ENCODE measurements around the gene NDUFA7.
"Not testable (repeated sequence)": the region's sequence is repeated elsewhere in the genome, so short reads cannot be mapped to it uniquely, and the experiment has no call there.

Gene NDUFA7

GRCh38 chr19:8361921-8362793 lies 41.0 kb upstream of the NDUFA7 start:
- H3K27ac ChIP-seq, result 0 out of 22 replicates have a peak overlapping the region, but pooled peaks of 1 of the 11 experiments have one; percentile 26
- no peaks in the 10 kb centered on the region for H3K9me3 ChIP-seq (replicated peaks in 1 of 11)
- peaks cover 28 to 37% (median 32%) of the 10 kb centered on the region in 10 experiments for H3K4me1 ChIP-seq
- no peak for TF ChIP-seq Cebpa-rat (IDR thresholded peaks at IDR 0.05)
- peak overlapping the region in 1 of 11 experiments; percentile 6; a peak in 1 of 22 replicates for H3K9ac ChIP-seq
- H3K27me3 ChIP-seq, result peaks cover 38 to 54% (median 53%) of the 10 kb centered on the region in 11 experiments
- peaks cover 0 to 28% (median 14%) of the 10 kb centered on the region in 11 experiments; a peak in 14 of 22 replicates for H4K20me1 ChIP-seq
- no peak overlapping the region for H3K4me3 ChIP-seq
- peak overlapping the region; percentile 12 to 78 (median 37); a peak in 17 of 22 replicates for H3K4me2 ChIP-seq
- H3K36me3 ChIP-seq, result no peaks in the 10 kb centered on the region

GRCh38 chr19:8360196-8360595 lies 39.0 kb upstream of the NDUFA7 start:
- no peak overlapping the region for H3K27ac ChIP-seq

GRCh38 chr19:8358948-8359347 lies 37.8 kb upstream of the NDUFA7 start:
- Histone ChIP-seq H3K4me3 (no peak overlapping the region), H3K36me3 (no peaks in the 10 kb centered on the region), H3K27ac (no peak overlapping the region), H3K4me2 (no peak overlapping the region), H3K9ac (no peak overlapping the region), H4K20me1 (peaks cover 0 to 4% (median 0%) of the 10 kb centered on the region in 11 experiments; a peak in 1 of 22 replicates), H3K27me3 (peaks cover 8 to 23% (median 22%) of the 10 kb centered on the region in 11 experiments; a peak in 21 of 22 replicates), H3K4me1 (peaks cover 20 to 48% (median 33%) of the 10 kb centered on the region in 10 experiments), H3K9me3 (replicated peaks in 1 of 11) (peaks cover 0 to 8% (median 0%) of the 10 kb centered on the region in 11 experiments; a peak in 5 of 22 replicates)
- TF ChIP-seq Cebpa-rat (IDR thresholded peaks at IDR 0.05), result no peak

More at GRCh38 chr19:8360196-8360595, 39.0 kb upstream of the NDUFA7 start:
- Histone ChIP-seq H4K20me1 (peaks cover 0 to 12% (median 8%) of the 10 kb centered on the region in 11 experiments; a peak in 10 of 22 replicates), H3K36me3 (no peaks in the 10 kb centered on the region), H3K27me3 (peaks cover 20 to 36% (median 35%) of the 10 kb centered on the region in 11 experiments), H3K9me3 (replicated peaks in 1 of 11) (peaks cover 0 to 8% (median 0%) of the 10 kb centered on the region in 11 experiments; a peak in 5 of 22 replicates), H3K4me3 (no peak overlapping the region), H3K4me2 (no peak overlapping the region), H3K9ac (no peak overlapping the region), H3K4me1 (peaks cover 26 to 48% (median 34%) of the 10 kb centered on the region in 10 experiments)
- no peak for TF ChIP-seq Cebpa-rat (IDR thresholded peaks at IDR 0.05)

- Histone ChIP-seq H3K27me3 (peaks cover 0 to 7% (median 5%) of the 10 kb centered on the region in 11 experiments; a peak in 14 of 22 replicates), H3K9me3 (replicated peaks in 1 of 11) (peaks cover 0 to 8% (median 0%) of the 10 kb centered on the region in 11 experiments; a peak in 5 of 22 replicates), H3K4me3 (no peak overlapping the region), H3K27ac (no peak overlapping the region), H3K4me2 (no peak overlapping the region), H3K36me3 (no peaks in the 10 kb centered on the region), H4K20me1 (0 out of 22 replicates have a peak, but pooled peaks cover 0 to 2% (median 0%) of the 10 kb centered on the region in 11 experiments), H3K9ac (no peak overlapping the region), H3K4me1 (peaks cover 5 to 50% (median 27%) of the 10 kb centered on the region in 10 experiments; a peak in 18 of 20 replicates)
- no peak for TF ChIP-seq Cebpa-rat (IDR thresholded peaks at IDR 0.05)
Observed at GRCh38 chr19:8357007-8357521, 35.9 kb upstream of the NDUFA7 start.

- H4K20me1 ChIP-seq, result no peaks in the 10 kb centered on the region
- H3K27ac ChIP-seq, result no peak overlapping the region
- TF ChIP-seq Cebpa-rat (IDR thresholded peaks at IDR 0.05), result no peak
- peaks cover 0 to 8% (median 0%) of the 10 kb centered on the region in 11 experiments; a peak in 5 of 22 replicates for H3K9me3 ChIP-seq (replicated peaks in 1 of 11)
- peaks cover 0 to 44% (median 23%) of the 10 kb centered on the region in 10 experiments; a peak in 17 of 20 replicates for H3K4me1 ChIP-seq
- H3K9ac ChIP-seq, result 0 out of 22 replicates have a peak overlapping the region, but pooled peaks of 3 of the 11 experiments have one; percentile 2 to 16 (median 13)
- peaks cover 0 to 3% (median 0%) of the 10 kb centered on the region in 11 experiments; a peak in 3 of 22 replicates for H3K27me3 ChIP-seq
- no peaks in the 10 kb centered on the region for H3K36me3 ChIP-seq
- peak overlapping the region in 6 of 11 experiments; percentile 11 to 70 (median 48); a peak in 11 of 22 replicates for H3K4me2 ChIP-seq
- no peak overlapping the region for H3K4me3 ChIP-seq
Observed at GRCh38 chr19:8355631-8356402, 34.6 kb upstream of the NDUFA7 start.

GRCh38 chr19:8352845-8353244 lies 31.7 kb upstream of the NDUFA7 start:
- not testable (repeated sequence) for H3K4me3 ChIP-seq; H3K36me3 ChIP-seq; H4K20me1 ChIP-seq; H3K27me3 ChIP-seq; H3K9ac ChIP-seq; H3K27ac ChIP-seq; H3K9me3 ChIP-seq (replicated peaks in 1 of 11)
- peak overlapping the region in 6 of 11 experiments; percentile 3 to 57 (median 32); a peak in 7 of 22 replicates for H3K4me2 ChIP-seq
- H3K4me1 ChIP-seq, result peaks cover 16 to 51% (median 35%) of the 10 kb centered on the region in 10 experiments

GRCh38 chr19:8352134-8352827 lies 31.1 kb upstream of the NDUFA7 start:
- Histone ChIP-seq H3K9me3 (replicated peaks in 1 of 11) (peaks cover 0 to 8% (median 0%) of the 10 kb centered on the region in 11 experiments; a peak in 5 of 22 replicates), H3K4me3 (no peak overlapping the region), H3K4me1 (peaks cover 21 to 54% (median 39%) of the 10 kb centered on the region in 10 experiments), H3K4me2 (peak overlapping the region in 10 of 11 experiments; percentile 1 to 41 (median 22); a peak in 10 of 22 replicates), H3K27me3 (peaks cover 0 to 3% (median 0%) of the 10 kb centered on the region in 11 experiments; a peak in 3 of 22 replicates), H3K9ac (no peak overlapping the region), H3K27ac (no peak overlapping the region), H3K36me3 (no peaks in the 10 kb centered on the region), H4K20me1 (no peaks in the 10 kb centered on the region)
- no peak for TF ChIP-seq Cebpa-rat (IDR thresholded peaks at IDR 0.05)

GRCh38 chr19:8349629-8350372 lies 28.6 kb upstream of the NDUFA7 start:
- not testable (repeated sequence) for H3K9me3 ChIP-seq (replicated peaks in 1 of 11); H3K36me3 ChIP-seq; H3K27ac ChIP-seq; H3K4me3 ChIP-seq; H3K9ac ChIP-seq; H4K20me1 ChIP-seq; H3K27me3 ChIP-seq
- Histone ChIP-seq H3K4me2 (peak overlapping the region in 7 of 11 experiments; percentile 15 to 63 (median 26); a peak in 11 of 22 replicates), H3K4me1 (peaks cover 17 to 46% (median 33%) of the 10 kb centered on the region in 10 experiments)
